ENCODE results near the gene GPBAR1.
A peak's percentile ranks its signal among the peaks of the same experiment; 100 is the strongest.
"Not testable (repeated sequence)": the region's sequence is repeated elsewhere in the genome, so short reads cannot be mapped to it uniquely, and the experiment has no call there.

The GPBAR1 gene

GRCh38 chr2:218266316-218266979 is 5.6 kb downstream of the GPBAR1 start:
- DNase-seq, result no peak

DNA sequence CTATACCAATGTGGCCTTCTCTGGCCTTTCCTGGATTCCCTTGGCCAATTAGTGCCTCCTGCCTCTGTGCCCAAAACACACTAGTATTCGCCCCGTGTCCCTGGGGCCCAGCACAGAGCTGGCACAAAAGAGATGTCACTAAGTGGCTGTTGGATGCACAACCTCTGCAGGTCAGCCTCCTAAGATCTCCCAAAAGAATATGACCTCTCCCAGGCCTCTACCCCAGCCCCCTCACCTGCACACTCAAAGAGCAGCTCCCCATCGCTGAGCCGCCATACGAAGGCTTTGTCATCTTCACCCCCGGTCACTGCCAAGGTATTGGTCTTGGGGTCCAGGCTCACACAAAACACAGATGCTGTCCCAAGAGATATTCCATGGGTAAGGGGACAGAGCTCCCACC is 6.4 kb downstream of the GPBAR1 start:
- no peak for DNase-seq

GRCh38 chr2:218269900-218270720 is 9.3 kb downstream of the GPBAR1 start, which contains the start of the genes AAMP and PNKD:
AAMP (minus strand) TSS chr2:218270137; CDS start chr2:218270086, 51 bp downstream.
PNKD (plus strand) TSS chr2:218270519; CDS start chr2:218270536, 17 bp downstream.
- DNase-seq, result peak; percentile 97

- DNase-seq, result no peak
These were observed 10.1 kb downstream of the GPBAR1 start for GRCh38 chr2:218270721-218271486.

- no peak for DNase-seq
These were observed 10.6 kb downstream of the GPBAR1 start for GRCh38 chr2:218271487-218271797.

DNA sequence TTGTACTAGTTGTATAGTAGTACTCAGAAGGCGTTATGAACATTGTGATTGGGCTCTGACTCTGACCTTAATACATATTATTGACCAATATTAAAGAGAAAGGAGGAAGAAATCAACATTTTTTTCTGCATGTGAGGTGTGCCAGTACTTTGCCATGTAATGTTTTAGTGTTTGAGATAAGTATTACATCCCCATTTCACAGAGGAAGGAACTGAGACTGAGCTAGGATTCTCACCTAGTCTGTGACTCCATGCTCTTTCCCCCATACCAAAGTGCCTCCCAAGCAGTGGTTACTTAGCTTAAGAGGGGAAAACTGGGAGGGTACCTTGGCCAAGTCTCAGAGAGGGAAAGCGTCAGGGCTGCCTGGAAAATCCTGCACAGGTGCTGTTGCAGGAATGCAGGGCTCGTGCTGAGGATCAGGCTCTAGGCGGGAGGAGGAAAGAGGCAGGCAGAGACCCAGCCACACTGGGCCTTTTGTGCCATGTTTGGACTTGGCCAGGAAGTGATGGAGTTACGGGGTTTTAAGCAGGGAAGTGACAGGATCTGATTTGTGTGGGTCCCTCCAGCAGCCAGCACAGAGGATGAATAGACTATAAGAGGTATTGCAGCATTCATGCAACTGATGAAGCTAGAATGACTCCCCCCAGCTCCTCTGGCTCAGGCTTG is 11.2 kb downstream of the GPBAR1 start:
- DNase-seq, result no peak

GRCh38 chr2:218272531-218273212 is 11.9 kb downstream of the GPBAR1 start:
- peak; percentile 64 for DNase-seq

- DNase-seq, result not testable (repeated sequence)
These were observed 12.5 kb downstream of the GPBAR1 start for GRCh38 chr2:218273214-218273907.

- DNase-seq, result no peak
These were observed 13.1 kb downstream of the GPBAR1 start for GRCh38 chr2:218273908-218274249.

DNA sequence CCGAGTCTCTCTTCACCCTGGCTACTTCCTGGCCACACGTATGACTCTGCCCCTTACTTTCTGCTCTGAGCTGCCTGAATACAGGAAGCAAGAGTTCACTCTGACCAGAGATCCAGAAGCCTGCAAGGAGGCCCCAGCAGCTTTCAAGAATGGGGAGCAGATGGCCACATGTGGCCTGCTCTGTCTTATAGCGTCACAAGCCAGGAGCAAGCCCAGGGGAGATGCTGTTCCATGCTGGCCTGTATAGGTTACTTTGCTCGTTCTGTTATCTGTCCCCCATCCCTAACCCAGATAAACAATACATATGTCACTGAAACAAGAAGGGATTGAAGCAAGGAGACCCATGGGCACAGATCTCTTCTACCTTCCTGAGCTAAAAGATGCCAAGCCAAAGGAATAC is 13.8 kb downstream of the GPBAR1 start:
- DNase-seq, result no peak

DNA sequence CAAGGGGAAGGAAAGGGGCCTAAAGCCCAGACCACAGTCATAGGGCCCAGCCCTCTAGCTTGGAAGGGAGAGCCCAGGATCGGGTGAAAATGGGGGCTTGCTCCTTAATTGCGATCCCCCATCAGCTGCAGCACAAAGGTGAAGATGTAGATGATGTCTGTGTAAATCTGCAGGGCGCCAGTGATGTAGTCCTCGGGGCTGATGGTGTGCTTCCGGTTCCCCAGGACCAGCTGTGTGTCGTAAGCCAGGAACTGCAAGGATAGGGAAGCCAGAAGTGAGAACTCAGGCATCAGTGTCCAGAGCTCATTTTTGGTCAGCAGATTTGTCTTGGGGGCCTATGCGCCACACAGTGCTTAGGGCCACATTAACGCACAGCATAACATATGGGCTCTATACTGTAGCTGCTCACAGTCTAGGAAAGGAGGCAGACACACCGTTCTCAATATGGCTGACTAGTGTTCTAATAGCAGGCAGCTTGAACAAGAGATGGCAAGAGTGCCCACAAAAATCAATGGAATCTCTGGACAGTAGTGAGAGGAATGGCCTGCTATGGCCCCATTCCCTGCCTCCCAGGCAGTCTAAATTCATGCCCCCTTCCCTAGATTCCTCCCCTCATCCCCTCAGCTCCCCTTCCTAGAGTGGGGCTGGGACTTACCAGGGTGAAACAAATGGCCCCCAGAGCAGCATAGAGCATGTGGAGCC is 14.7 kb downstream of the GPBAR1 start:
- no peak for DNase-seq

GRCh38 chr2:218276986-218277755 is 16.4 kb downstream of the GPBAR1 start:
- DNase-seq, result no peak

DNA sequence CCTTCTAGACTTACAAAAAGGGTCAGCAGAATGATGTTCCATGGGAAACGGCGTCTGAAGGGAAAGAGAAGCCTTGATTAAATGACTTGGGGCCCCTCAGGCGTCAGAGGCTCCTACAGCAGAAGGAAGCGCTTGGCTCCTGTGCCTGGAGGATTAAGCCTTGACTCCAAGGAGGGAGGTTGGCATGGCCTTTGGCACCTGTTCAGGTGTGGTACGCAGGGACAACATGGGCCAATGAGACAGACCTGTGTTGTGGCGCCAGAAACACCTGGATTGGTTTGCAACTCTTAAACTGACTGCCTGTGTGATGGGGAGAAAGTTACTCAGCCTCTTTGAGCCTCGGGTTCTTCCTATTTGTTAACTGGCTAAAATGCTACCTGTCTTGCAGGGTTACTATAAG is 17.1 kb downstream of the GPBAR1 start:
- DNase-seq, result no peak

DNA sequence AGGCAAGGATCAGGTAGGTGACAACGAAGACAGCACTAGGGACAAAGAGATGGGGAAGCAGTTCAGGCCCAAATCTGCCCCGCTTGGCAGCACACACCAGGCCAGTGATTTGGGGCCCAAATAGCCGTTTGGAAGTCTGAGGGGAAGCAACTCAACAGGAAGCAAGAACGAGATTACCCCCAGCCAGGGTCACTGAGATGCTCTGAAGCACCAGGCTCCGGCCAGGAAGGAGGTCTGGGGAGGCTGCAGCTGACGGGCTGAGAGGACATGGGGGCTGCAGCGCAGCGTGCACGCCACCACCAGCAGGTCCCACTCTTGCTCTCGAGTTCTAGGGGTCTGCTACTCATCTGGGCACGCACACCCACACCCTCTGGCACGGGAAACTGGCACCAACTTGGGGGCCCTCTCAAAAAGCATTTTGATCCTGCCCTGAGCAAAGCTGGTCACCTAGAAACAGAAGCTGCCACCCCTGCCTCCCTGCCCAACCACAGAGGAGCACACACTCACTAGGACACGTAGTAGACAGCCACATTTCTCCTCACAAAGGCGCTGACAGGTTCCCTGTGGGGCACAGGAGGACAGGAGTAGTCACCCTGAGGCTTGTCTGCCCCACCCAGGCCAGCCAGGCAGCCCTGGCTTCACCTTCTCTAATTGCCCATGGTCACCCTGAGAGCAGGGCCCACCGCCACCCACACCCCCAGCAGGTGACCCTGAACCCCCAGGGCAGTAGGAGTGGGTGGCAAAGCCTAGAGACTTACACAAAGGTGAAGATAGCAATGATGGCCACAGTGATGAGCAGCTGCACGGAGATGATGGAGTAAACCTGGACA is 17.9 kb downstream of the GPBAR1 start:
- DNase-seq, result no peak

DNA sequence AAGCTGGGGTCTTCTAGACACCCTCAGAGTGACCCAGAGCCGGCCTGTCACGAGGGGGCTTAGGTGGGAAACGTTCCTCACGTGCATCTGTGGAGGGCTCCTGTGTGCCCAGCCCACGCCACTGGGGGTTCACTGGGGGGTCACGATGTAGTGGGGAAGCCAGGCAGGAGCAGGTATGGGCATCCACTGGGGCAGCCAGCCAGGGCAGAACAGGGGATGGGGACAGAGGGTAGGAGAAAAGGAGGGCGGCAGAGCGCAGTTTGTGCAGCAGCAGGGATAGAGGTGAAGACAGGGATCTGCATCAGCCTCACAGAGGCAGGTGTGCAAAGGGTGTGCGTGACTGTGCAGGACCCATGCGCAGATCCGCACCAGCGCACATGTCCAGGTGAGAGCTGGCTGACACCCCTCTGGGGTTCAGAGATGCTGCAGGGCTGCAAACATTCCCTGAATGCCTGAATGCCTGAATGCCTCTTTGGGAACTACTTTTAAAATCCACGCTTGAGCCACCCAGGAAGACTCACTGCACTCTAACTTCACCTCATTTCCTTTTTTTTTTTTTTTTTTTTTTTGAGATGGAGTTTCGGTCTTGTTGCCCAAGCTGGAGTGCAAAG is 19.6 kb downstream of the GPBAR1 start:
- no peak for DNase-seq

- no peak for DNase-seq
These were observed 20.6 kb downstream of the GPBAR1 start for GRCh38 chr2:218281449-218281848.

DNA sequence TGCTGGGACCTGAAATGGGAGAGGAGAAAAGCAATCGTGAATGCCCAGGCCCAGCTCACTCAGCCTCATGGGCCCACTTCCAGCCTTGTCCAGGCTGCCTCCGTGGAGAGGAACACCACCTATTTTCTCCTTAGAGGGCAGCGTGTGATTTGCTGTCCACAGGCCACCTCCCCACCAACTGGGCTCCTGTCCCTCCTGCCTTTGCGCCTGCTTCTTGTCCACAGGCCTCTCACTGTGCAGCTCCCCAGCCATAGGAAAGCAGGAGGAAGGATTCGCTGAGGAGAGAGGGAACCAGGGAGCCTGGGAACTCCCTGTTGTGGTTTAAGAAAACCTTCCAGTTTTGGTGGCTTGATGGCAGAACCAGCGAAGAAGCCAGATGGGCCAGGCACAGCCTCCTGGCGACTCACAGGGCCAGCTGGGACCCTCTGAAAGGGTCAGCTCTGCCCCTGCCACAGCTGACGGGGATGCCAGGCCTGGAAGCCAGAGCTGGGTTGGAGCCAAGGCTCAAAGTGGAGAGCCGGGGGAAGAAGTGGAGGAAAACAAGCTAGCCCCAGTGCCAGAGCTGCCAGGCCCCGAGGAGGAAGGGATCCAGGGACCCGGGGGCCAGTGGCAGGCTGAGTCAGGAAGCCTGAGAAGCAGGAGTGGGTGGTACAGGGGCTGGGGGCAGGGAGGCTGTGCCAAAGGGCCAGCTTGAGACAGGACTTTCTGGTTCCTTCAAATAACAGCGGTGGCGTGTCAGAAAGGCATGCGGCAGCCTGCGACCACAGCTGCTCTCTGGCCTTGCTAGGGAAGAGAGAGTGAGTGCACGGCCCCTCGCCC is 21.6 kb downstream of the GPBAR1 start:
- DNase-seq, result no peak
